HG03575 (cell line): ENCODE data around the gene HDAC4.

Experiments used
- ATAC-seq: cut with Tn5 transposase; IDR thresholded peaks from one replicate; pipeline ENCODE4 v1.9.1; 2021; ENCODE audit not compliant: unreplicated experiment, insufficient number of reproducible peaks, low FRiP score; ENCODE audit errors: extremely low read depth

The HDAC4 gene

DNA sequence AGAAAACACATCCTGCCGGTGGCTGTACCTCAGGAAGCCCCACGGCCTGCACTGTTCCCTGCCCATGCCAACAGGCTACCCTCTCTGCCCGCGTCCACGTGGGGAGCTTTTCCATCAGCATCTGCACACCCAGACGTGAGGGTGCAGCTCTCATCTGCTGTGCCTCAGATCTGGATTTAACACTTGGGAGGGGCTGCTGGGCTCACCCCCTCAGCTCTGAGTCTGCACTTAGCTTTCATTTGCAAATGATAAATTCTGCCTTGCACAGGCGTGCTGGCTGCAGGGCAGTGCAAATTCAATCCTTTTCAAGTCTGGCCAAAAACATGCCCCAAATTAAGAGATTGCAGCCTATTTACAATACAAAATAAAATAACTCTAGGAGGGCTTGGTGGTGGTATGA lies 307.3 kb downstream of the HDAC4 start:
- ATAC-seq: no peak

DNA sequence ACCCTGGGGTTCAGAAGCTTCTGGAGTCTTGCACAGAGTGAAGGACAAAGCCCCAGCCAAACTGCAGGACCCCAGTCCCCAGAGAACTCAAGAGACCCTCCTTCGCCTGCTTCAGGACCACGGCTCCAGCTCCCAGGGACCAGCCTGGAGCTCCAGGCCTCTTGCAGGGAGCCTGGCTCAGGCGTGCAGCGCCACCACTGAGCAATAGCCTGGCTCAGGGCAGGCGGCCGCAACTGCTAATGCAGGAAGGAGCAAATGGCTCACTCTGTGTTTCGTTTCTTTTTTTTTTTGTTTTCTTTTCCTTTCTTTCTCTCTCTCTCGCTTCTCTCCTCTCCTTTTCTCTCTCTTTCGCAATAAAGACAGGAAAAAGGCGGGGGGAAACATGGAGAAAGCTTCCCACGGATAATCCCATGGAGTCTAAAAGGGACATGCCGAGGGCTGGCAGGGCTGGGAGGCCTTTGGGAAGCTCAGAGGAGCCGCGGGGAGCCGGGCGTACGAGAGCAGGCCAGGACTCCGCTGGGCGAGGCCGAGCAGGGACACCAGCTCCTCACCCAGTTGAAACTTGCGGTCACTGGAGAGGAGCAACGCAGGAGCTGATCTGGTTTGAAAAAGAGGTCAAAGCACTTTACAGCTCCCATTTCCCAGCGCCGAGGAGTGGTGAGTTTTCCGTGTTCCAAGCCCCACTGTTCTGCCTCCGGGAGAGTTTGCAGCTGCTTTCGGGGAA lies 308.1 kb downstream of the HDAC4 start:
- ATAC-seq: no peak

DNA sequence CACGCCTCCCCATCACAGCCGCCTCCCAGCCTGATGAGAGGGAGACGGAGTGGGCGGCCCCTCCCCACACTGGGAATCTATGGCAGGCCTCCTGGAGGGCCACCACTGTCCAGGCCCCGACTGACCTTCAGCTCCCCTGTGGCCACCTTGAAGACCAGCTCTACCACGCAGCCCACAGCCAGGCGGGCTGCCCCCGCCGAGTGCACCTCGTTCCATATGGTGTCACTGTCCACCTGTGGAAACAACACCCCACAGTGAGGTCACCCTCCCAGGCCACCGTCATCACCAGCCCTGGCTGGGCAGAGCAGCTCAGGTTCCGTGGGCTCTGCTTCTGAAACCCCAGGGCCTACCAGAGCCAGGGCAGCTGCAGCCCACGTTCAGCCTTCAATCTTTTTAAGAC lies 310.9 kb downstream of the HDAC4 start:
- no peak for ATAC-seq

DNA sequence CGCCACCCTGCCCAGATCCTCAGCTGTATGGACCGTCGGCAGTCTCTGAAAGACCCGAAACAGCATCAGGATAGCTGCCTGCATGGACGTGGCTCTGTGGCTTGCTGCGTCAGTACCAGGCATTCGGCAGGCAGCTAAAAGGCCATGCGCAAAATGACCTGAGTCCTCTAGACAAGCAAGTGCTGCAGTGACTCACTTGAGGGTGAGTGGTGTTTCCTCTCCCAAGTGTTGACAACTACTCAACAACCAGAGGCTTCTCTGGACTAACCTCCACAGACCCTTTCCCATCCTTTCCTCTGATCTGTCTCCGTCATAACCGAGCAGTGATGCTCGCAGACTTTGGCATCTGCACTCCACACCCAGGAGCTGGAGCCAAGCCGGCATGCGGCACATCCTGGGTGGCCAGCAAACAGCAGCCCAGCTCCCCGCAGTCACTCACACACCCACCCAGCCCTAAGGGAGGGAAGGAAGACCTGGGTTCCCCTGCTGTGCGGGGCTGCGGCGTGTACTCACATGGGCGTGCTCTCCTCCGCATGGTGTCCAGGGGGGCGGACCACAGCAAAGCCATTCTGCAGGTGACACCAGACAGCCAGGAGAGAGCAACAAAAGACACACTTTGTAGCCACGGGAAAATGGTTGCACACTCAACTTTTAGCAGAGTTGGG lies 313.6 kb downstream of the HDAC4 start:
- no peak for ATAC-seq

DNA sequence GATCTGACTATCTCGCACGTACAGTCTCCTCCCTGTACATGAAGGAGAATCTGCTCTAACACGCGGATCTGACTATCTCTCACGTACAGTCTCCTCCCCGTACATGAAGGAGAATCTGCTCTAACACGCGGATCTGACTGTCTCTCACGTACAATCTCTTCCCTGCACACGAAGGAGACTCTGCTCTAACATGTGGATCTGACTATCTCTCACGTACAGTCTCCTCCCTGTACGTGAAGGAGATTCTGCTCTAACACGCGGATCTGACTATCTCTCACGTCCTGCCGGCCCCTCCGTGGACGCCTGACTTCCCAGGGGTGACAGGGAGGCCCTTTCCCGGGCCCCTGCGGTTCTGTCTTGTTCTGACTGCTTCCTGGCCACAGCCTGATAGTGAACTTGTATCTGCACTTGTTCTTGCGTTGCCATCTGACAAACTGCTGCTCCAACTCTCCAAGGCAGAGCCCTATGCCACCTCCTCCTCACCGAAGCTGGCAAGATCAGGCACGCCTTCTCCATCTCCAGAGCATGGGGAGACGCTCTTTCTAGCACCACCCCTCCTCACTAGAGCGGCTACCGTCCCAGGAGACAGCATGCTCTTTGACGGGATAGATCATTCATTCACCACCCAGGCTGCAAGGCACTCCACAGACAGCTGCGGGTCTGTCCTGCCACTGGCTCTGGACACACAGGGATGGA lies 314.3 kb downstream of the HDAC4 start:
- no peak for ATAC-seq

DNA sequence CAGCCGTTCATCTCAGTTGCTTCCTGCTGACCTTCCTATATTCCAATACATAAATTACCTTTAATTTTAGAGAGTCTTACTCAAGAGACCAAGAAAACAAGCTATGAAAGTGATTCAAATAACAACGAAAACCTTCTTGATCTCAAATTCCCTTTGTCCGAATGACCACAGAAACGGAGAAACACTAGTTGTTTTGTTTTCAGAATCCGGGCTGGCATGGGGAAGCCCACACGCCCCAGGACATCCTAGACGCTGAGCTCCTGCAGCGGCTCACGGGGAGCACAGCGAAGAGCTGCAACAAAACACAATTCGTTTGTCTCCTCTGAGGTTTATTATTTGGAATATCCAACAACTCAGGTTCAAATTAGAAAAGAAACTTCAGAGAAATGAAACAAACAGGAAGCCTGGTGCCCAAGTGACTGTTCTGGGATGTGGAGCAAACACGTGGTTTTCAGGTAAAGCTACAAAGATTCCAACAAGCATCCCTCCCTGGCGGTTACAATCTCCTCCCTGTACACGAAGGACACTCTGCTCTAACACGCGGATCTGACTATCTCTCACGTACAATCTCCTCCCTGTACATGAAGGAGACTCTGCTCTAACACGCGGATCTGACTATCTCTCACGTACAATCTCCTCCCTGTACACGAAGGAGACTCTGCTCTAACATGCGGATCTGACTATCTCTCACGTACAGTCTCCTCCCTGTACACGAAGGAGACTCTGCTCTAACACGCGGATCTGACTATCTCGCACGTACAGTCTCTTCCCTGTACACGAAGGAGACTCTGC lies 315.4 kb downstream of the HDAC4 start:
- no peak for ATAC-seq

DNA sequence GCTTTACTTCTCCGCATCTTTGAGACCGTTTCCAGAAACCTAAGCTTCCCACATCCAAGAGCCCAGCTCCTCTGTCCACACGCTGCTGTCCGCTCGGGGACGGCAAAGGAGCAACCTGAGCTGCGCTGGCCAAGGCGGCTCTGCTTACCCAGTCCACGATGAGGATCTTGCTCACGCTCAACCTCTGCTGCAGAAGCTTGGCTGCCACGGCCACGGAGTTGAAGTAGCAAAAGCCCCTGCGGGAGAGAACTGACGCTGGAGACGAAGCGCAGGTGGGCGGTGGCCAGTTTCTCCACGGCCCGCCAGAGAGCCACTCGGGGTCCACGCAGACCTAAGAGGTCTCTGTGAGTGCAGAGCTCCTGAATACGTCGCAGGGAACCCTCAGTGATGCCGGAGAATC lies 316.8 kb downstream of the HDAC4 start:
- no peak for ATAC-seq

DNA sequence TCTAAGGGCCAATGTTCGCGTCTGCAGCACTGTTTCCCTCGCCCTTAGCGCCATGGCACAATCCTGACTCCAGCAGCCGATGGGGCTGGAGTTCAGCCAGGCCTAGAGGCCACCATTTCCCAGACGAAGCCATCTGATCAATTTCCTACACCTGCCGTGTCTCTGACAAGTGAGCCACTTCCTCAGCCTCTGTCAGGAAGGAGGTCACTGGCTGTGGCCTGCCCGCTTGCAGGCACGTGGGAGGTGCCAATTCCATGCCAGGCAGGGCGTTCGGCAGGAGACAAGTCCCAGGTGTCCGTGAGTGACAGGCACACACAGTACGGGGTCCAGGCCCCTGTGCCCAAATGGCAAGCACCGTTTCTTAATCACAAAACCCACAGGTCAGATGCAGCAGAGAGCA lies 318.4 kb downstream of the HDAC4 start:
- no peak for ATAC-seq

DNA sequence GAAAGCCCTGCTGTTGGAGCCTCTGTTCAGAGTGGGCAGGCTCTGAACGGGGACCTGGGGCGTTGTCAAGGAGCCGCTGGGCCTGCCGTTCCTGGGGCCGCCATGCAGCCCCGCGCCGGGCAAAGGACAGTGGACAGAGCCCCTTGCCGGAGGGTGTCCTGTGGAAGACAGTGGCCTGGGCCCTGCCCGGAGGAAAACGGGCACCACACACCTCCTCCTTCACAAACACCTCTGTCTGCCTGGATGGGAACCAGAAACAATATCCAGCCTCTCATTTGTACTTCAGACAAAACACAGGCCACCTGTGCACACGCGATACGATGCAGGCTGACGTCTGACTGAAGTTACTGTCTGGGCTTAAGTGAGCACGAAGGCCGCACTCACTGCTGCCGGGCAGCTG lies 319.2 kb downstream of the HDAC4 start:
- ATAC-seq: no peak

DNA sequence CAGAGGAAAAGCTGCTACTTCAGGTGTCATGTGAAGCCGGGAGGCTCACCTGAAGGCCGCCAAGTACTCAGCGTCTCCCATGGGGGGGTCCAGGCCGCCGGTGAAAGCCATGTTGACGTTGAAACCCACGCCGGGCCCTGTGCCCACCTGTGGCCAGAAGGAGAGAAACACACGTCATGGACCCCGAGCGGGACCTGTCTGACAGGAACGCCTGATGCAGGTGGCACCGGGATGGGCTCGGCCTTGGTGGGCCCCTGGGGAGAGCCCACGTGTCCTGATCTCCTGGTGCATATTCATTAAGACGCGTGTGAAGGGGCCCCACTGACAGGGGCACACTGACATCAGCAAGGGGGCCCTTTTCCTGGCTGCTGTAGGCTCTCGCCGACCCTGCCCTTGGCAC lies 319.8 kb downstream of the HDAC4 start:
- no peak for ATAC-seq

DNA sequence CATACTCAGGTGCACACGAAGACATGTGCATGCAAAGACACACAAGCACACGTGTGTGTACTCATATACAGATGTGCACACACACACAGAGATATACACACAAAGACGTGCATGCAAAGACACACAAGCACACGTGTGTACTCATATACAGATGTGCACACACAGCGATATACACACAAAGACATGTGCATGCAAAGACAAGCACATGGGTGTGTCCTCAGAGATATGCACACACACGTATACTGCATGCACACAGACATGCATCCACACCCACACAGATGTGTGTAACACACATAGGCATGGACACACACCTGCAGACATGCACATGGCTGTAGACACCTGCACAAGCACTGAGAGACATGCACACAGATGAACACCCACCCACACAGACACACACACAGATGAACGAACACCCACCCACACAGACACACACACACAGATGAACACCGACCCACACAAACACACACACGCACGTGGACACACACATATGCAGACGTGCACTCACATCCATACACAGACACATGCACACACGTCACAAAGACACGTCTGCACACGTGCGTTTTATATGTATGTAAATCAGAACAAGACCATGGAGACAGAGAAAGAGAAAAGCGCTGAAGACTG lies 321.0 kb downstream of the HDAC4 start:
- ATAC-seq: no peak

DNA sequence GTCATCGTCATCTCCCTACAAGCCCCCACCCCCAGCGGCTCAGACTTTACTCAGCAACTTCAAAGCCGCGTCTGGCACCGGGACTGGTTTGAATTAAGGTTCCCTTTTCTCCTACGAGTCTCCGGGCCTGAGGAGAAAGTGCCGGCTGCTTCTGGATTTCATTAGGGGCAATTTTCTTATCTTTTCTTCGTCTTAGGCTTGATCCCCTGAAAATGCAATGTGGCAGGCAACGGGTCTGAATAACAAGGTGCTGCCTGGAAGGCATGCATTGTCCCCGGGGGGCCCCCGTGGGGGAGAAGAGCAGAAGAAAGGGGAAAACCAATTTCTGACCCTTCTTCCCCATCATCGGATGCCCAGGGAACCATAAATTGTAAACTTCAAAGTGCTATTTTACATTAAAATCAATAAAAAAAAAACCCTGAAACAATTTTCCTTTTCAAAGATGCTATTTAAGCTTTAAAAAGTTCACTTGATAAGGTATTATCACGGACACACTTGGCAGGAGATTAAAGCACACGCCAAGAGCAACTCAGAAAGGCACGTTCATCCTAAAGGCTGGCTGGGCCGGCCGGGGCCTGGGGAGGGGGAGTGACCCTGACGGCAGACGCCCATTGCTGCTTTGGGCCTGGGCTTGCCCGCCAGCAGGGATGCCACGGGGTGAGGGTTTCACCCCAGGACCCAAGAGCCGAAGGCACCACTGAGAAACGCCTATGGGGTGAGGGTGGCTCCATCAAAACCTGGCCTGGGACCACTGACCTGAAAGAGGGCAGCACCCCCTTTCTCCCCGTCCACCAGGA lies 322.5 kb downstream of the HDAC4 start:
- no peak for ATAC-seq

DNA sequence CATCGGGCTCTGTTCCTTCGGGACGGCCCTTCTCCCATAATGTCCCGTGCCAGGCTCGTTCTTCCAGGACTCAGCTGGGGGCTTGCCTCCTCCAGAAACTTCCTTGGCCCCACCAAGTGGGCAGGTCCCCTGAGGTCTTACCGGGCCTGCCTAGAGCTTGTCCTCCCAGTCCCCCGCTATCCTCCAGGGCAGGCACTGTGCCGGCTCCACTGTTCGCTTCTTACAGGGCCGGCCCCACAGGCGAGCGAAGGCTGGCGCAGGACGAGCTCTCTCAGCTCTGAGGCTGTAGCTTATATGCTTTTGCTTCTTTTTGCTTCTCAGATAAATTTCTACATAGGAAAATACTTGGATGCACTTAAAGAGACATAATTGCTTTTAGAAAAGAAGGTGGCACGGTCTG lies 323.6 kb downstream of the HDAC4 start:
- ATAC-seq: no peak

DNA sequence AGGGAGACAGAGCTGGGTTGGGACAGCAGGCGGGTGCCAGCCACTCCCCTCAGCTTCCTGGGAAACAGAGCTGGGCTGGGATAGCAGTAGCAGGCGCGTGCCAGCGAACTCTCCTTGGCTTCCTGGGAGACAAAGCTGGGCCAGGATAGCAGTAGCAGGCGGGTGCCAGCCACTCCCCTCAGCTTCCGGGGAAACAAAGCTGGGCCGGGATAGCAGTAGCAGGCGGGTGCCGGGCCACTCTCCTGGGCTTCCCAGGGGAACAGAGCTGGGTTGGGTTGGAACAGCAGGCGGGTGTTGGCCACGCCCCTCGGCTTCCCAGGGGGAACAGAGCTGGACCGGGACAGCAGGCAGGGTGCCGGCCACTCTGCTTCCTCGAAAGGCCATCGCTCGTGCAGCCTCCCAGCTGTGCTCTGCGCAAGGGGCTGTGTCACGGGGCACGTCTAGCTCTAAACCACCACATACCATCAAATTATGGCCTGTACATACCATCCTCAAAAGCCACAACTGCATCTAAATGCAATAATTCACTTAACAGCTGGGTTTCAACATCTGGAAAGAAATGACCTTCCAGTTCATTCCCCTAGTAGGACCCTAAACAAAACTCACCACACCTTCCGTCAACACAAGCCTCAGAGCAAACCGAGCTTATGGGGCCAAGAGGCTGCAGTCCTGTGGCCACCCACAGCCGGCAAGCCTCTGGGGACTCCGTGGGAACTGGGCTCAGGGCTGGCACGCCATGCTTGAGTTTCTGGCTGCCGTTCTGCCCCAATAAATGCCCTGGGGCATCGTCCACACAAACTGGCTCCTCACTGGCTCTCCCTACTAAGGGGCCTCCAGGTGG lies 324.7 kb downstream of the HDAC4 start:
- no peak for ATAC-seq

DNA sequence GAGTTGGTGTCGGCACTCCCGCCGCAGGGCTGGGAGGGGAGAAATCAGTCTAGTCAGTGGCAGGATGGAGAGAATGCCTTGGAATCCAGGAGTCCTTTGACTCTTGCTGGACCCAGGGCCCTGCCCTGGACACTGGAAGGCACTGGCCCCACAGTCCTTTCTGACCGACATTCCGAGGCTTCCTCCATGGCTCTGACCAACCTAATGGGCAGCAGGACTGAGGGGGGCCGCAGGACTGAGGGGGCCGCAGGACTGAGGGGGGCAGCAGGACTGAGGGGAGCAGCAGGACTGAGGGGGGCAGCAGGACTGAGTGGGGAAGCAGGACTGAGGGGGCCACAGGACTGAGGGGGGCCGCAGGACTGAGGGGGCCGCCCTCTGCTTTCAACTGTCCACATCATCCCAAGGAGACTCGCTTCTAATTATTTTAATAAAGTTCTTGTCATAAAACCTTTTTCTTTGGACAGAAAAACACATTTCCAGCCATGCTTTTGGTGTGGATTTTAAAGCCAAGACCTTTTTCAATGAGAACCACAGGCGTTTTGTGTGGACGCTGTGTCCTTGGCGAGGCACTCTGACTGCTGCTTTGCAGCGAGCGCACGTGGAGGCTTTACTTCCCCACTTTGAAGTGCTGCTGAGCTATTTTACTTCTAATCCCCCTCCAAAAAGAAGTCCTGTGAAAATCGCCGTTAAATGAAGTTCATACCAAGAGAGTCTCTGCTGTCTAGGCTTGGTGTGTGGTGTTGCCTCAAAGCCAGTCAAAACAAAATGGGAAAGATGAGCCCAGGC lies 326.9 kb downstream of the HDAC4 start:
- no peak for ATAC-seq

DNA sequence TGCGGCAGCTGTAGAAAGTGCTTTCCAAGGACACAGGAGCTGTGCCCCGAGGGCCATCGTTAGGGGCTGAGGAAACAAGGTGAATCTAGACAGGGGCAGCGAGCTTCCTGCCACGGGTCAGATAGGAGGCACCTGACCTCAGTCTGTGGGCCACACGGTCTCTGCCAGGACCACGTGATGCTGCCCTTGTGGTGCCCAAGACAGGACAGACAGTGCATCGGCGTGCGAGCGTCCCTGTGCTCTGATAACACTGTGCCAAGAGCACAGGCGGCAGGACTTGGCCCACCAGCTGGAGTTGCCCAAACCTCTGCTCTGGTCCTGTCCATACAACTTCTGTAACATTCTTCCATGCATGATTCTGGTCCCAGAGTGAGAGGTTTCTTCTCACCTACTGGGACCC lies 327.6 kb downstream of the HDAC4 start:
- no peak for ATAC-seq

DNA sequence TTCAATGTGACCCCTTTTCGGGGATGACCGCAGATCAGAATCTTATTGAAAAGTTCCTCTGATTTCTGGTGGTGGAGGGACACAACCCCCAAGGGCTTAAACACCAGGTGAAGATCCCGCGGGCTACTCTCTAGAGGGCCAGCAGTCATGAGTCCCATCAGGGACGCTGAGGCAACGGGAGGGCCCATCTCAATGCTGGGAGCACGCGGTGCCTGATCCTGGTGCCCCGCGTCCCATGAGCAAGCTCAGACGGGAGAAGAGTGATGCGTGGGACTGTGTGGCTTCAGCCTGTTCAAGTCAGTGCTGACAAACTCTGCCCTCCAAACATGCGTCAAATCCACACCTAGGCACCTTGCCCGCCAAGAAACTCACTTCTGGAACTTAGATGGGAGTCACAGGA lies 328.0 kb downstream of the HDAC4 start:
- no peak for ATAC-seq
